ENCODE data around the gene MEP1A. TPM values are rescaled to one million over a fixed set of nuclear protein-coding genes. Genes with fewer than 3 reads are reported as not detected.

MEP1A gene
- total and polyA plus RNA-seq, 2 of the 4 experiments (the other 2 are of a cell fraction) = not detected

DNA sequence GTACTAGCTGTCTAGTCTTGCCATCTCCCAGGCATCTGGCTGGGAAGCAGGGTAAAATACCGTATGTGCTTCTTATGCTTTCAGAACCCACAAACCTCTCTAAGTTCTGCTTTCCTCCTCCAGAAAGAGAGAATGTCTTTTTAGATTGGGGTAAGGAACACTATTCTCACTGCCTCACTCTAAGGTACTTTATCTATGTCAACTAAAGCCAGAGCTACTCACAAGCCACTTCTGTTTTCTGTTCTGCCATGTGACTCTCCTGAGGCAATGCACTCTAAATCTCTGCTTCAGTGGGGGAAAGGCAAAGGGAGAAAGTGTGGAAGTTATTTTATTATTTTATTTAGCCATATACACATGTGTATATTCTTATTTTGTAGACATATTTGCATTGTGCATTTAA, 15.6 kb downstream of the MEP1A start:
- H4K5ac ChIP-seq (ENCODE audit: low read depth, low read length) = no peak overlapping the region
- no peak overlapping the region for H2BK5ac ChIP-seq (ENCODE audit: low read depth, low read length, poor library complexity, severe bottlenecking)
- no peak for TF ChIP-seq MAFK (IDR thresholded peaks at IDR 0.05; ENCODE audit: low read depth, low read length)
- no peak for TF ChIP-seq CEBPB (IDR thresholded peaks at IDR 0.05; ENCODE audit: low read depth, low read length)
- no peak for TF ChIP-seq SMC3 (IDR thresholded peaks at IDR 0.05; ENCODE audit: low read depth, low read length)
- TF ChIP-seq, protein P1, sequence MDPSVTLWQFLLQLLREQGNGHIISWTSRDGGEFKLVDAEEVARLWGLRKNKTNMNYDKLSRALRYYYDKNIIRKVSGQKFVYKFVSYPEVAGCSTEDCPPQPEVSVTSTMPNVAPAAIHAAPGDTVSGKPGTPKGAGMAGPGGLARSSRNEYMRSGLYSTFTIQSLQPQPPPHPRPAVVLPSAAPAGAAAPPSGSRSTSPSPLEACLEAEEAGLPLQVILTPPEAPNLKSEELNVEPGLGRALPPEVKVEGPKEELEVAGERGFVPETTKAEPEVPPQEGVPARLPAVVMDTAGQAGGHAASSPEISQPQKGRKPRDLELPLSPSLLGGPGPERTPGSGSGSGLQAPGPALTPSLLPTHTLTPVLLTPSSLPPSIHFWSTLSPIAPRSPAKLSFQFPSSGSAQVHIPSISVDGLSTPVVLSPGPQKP (IDR thresholded peaks at IDR 0.05; ENCODE audit: borderline replicate concordance, low read depth, low read length) = no peak
- TF ChIP-seq RAD21 (IDR thresholded peaks at IDR 0.05; ENCODE audit: low read length) = no peak
- no peak for TF ChIP-seq MXI1 (IDR thresholded peaks at IDR 0.05; ENCODE audit: borderline replicate concordance, low read depth, low read length)
- no peak for TF ChIP-seq POLR2A (IDR thresholded peaks at IDR 0.05; ENCODE audit: low read depth, low read length)
- TF ChIP-seq BHLHE40 (IDR thresholded peaks at IDR 0.05; ENCODE audit: low read depth, low read length) = no peak
- TF ChIP-seq CHD1 (IDR thresholded peaks at IDR 0.05; ENCODE audit: low read depth, low read length) = no peak
- TF ChIP-seq FOS (IDR thresholded peaks at IDR 0.05; ENCODE audit: low read depth, low read length) = no peak
- TF ChIP-seq, protein P2, sequence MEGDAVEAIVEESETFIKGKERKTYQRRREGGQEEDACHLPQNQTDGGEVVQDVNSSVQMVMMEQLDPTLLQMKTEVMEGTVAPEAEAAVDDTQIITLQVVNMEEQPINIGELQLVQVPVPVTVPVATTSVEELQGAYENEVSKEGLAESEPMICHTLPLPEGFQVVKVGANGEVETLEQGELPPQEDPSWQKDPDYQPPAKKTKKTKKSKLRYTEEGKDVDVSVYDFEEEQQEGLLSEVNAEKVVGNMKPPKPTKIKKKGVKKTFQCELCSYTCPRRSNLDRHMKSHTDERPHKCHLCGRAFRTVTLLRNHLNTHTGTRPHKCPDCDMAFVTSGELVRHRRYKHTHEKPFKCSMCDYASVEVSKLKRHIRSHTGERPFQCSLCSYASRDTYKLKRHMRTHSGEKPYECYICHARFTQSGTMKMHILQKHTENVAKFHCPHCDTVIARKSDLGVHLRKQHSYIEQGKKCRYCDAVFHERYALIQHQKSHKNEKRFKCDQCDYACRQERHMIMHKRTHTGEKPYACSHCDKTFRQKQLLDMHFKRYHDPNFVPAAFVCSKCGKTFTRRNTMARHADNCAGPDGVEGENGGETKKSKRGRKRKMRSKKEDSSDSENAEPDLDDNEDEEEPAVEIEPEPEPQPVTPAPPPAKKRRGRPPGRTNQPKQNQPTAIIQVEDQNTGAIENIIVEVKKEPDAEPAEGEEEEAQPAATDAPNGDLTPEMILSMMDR (conservative IDR thresholded peaks at IDR 0.05; ENCODE audit: low read depth, low read length) = no peak
- no peak for TF ChIP-seq RFX5 (IDR thresholded peaks at IDR 0.05; ENCODE audit: low read depth, low read length)
- TF ChIP-seq NFE2L2 (IDR thresholded peaks at IDR 0.05; ENCODE audit: low read depth, low read length) = no peak
- no peak for TF ChIP-seq MAZ (IDR thresholded peaks at IDR 0.05; ENCODE audit: borderline replicate concordance, low read depth, low read length)
- H2AFZ ChIP-seq (replicated peaks; ENCODE audit: low read length, poor library complexity) = no peak overlapping the region
- no peaks in the 10 kb centered on the region for H4K20me1 ChIP-seq (ENCODE audit: insufficient read depth, low read length)
- no peak overlapping the region for H2BK15ac ChIP-seq (ENCODE audit: low read depth, low read length)
- no peak for DNase-seq
- no peak overlapping the region for H3K14ac ChIP-seq (replicated peaks; ENCODE audit: low read depth, low read length)
- intact Hi-C loops (cut with micrococcal nuclease) (no loop called here), dilution Hi-C loops (cut with HindIII; ENCODE audit: low sequenced_read_pairs, unreplicated experiment) (no loop called here), in situ Hi-C loops (cut with MboI; ENCODE audit: low sequenced_read_pairs) (no loop called here)
- no peaks in the 10 kb centered on the region for H3K9me1 ChIP-seq (ENCODE audit: insufficient read depth, low read length)
- no peak overlapping the region for H2AK9ac ChIP-seq (replicated peaks; ENCODE audit: low read depth, low read length, poor library complexity)
- H4K91ac ChIP-seq (ENCODE audit: insufficient read depth, low read depth, low read length) = no peak overlapping the region
- BruUV-seq (replicated peaks) = no TSS peak
- H2AK5ac ChIP-seq (ENCODE audit: low read depth, low read length) = no peak overlapping the region
- no peak overlapping the region for H3K27ac ChIP-seq (ENCODE audit: insufficient read depth, low read length)
- no peak overlapping the region for H2BK120ac ChIP-seq (ENCODE audit: low read depth, low read length)
- H3K9me3 ChIP-seq (ENCODE audit: control insufficient read depth, insufficient read depth, low read length) = no peaks in the 10 kb centered on the region
- H2BK20ac ChIP-seq (ENCODE audit: low read depth, low read length) = no peak overlapping the region
- ATAC-seq (ENCODE audit: low read depth) = no peak
- POLR2A ChIA-PET (ENCODE audit: unreplicated experiment) = no interaction called here
- no peaks in the 10 kb centered on the region for H3K4me1 ChIP-seq (ENCODE audit: control insufficient read depth, insufficient read depth, low read length)
- H3K4me3 ChIP-seq (ENCODE audit: insufficient read depth, low read depth, low read length) = no peak overlapping the region
- CTCF ChIA-PET = no interaction called here
- no CpG with 5 or more reads among the region's 1 CpG for WGBS, 2 experiments (ENCODE audit: extremely low coverage in 2 of 2, insufficient read length in 1 of 2)
- H3K18ac ChIP-seq (ENCODE audit: low read depth, low read length) = no peak overlapping the region
- H3K27me3 ChIP-seq (ENCODE audit: control insufficient read depth, insufficient read depth, low read length) = no peaks in the 10 kb centered on the region
- no peaks in the 10 kb centered on the region for H3K36me3 ChIP-seq (ENCODE audit: control insufficient read depth, insufficient read depth, low read length)
- no peak overlapping the region for H3K4me2 ChIP-seq (ENCODE audit: low read depth, low read length)
- H4K8ac ChIP-seq (ENCODE audit: low read depth in 2 of 2, low read length in 2 of 2) = no peak overlapping the region
- H3K9ac ChIP-seq (ENCODE audit: low read depth, low read length) = no peak overlapping the region
- H3K4ac ChIP-seq (ENCODE audit: low read depth, low read length) = no peak overlapping the region
- H3K79me1 ChIP-seq (ENCODE audit: low read depth in 1 of 2, low read length in 2 of 2) = no peaks in the 10 kb centered on the region
- H3K23ac ChIP-seq (ENCODE audit: low read depth, low read length) = no peak overlapping the region
- no peak overlapping the region for H3K56ac ChIP-seq (ENCODE audit: extremely low read depth, insufficient read depth, low read length)

All from IMR-90 (cell line).